Measurements from ENCODE around the gene EFHD2.
"Not testable (repeated sequence)": the region's sequence is repeated elsewhere in the genome, so short reads cannot be mapped to it uniquely, and the experiment has no call there.

Gene EFHD2

DNA sequence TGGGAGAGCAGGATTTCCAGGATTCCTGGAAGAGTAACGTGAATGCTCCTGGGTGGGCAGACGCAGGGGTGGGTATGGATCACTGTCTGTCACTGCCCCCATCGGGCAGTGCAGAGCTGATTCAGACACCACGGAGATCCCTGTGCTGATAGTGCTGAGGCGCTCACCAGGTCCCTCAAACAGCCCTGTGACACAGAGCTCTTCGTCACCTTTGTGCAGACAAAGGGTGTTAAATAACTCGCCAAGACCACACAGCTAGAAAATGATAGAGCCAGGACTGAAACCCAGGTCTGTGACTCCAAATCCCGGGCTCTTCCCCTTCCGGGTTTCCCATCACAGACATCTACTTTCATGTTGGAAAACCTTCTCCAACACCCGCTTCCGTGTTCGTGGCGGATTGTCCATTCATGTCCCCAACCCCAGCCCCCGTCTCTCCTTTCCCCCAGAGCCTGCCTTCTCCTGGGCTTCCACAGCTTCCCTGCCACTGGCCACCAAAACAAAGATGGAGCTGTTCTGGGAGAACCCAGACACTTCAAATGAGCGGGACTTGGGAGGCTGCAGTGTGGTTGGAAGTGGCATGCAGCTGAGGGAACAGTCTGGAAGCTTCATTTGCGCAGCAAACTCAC, 2.6 kb downstream of the EFHD2 start:
- DNase-seq (ENCODE audit: low read depth in 2 of 2), result peak; percentile 38 to 41

- DNase-seq (ENCODE audit: low read depth in 2 of 2), result no peak
Observed at GRCh38 chr1:15412843-15413242, 3.2 kb downstream of the EFHD2 start.

DNA sequence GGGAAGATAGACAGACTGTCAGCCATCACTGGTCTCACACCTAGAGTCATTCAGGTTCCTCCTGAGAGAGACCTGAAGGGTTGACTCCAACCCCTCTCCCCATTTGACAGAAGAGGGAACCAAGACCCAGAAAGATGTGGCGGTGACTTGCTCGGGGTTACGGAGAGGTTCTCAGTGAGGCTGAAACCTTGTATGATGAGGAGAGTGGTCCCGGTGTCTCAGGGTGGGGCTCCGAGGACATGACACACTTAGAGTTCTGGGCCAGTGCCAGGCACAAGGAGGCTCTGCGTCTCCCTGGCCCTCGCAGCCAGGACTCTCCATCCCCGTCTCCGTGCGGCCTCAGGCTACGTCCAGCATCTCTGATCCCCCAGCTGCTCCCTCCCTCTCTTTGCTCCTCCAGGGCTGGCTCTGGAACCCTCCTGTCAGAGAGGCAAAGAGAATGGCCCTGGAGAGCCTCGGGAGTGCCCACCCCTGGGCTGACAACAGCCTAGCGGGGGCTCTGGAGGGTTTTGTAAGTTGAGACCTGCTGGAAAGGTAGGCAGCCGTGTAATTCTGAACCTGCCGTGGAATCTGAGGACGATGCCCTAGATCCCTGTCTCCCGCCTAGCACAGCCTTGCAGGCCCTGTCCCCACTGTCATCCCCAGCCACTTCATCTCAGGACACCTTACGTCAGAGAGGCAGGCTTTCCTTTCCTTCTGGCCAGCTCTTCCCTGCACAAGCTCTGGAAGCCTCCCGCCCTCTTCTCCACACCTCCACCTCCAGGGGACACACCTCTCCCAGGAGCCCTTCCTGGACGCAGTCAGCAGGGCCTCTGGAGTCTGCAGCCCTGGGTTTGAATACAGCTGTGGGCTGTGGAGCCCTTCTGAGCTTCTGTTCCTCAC, 4.1 kb downstream of the EFHD2 start:
- DNase-seq (ENCODE audit: low read depth in 2 of 2), result no peak

DNA sequence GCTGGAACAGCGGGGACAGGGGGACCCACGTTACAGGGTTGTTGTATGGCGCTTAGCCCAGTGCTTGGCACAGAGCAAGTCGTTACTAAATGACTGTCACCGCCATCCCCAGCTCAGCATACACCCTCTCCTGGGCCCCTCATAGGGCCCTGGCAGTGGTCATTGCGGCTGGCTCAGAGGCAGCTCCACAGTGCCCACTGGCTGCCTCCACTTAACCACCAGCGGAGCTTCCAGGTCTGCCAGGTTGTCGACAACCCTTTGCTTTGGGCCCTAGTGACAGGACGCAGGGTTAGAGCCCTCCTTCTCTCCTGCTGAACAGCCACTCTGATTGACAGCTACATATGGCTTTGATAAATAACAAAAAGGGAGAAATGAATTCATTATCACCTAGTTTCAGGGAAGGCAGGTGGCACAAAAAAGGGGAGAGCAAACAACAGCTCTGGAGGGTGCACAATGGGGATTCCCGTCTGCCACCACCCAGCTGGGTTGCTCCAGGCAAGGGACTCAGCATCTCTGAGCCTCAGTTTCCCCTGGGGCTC, 4.8 kb downstream of the EFHD2 start:
- no peak for DNase-seq (ENCODE audit: low read depth in 2 of 2)

- DNase-seq (ENCODE audit: low read depth in 2 of 2), result peak in 1 of 2 donors; percentile 45
Observed at GRCh38 chr1:15417059-15417934, 7.6 kb downstream of the EFHD2 start.

DNA sequence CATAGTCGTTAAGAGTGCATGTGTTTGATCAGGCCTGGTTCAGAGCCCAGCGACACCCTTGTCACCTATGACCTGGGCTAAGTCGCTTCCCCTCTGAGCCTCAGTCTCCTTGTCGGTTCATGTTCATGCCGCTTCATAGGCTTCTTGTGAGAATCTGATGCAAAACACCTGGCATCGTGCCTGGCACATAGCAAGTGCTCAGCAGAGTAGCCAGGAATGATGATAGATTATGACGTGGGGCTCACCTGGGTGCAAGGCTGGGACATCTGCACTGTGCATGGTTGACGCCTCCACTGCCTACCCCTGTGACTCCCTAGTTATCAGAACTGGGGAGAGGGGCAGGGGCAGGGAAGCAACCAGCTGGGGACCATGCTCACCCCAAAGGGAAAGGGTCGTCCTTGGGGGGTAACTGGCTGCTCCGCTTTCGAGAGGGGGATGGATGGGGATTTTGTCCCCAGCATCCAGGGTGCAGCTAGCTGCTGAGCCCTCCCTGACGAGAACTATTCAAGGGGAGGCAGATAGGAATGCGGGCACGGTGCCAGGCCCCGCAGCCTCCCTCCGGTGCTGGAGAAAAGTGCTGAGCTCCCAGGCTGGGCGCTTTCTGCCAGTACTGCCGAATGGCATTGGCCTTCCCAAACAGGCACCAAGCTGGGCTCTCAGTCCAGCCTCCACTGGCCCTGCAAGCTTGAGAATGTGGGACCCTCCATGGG, 9.3 kb downstream of the EFHD2 start:
- DNase-seq (ENCODE audit: low read depth in 2 of 2), result no peak

DNA sequence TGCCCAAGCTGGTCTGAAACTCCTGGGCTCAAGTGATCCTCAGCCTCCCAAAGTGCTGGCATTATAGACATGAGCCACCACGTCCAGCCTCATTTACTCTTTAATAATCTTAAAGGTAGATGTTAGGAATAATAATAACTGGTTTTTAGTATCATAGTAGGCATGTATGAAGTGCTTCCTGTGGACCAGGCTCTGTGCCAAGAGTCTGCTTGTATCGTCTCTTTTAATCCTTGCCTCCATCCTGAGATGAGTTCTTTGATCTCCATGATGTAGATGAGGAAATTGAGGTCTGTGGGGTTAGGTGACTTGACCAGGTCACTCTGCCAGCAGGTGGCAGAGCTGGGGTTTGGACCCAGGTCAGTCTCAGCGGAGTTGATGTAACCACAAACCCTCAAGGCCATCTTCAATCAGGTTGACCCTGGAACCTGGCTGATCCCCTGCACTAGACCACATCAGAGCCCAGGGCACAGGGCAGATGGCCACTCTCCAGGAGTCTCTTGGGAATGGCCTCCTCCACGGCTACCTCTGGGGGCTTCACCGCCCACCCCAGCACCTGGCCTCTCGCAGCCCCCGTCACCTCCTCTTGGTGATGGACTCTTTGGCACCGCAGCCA, 11.3 kb downstream of the EFHD2 start:
- DNase-seq (ENCODE audit: low read depth in 2 of 2), result no peak

GRCh38 chr1:15422871-15423270, 13.2 kb downstream of the EFHD2 start:
- DNase-seq (ENCODE audit: low read depth in 2 of 2), result no peak

- no peak for DNase-seq (ENCODE audit: low read depth in 2 of 2)
Observed at GRCh38 chr1:15423355-15424077, 13.8 kb downstream of the EFHD2 start.

GRCh38 chr1:15424146-15424667, 14.5 kb downstream of the EFHD2 start:
- no peak for DNase-seq (ENCODE audit: low read depth in 2 of 2)

DNA sequence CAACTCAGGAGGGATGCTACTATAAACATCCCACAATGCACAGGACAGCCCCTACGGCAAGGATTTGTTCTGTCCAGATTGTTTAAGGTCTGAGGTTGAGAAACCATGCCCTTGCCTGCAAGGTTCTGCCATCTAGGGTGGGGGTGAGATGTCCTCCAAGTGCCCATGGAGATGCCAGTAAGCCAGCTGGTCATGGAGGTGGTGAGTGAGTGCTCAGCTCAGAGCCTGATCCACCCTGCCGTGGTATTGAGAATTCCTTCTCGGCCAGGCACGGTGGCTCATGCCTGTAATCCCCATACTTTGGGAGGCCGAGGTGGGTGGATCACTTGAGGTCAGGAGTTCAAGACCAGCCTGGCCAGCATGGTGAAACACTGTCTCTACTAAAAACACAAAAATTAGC, 15.3 kb downstream of the EFHD2 start:
- no peak for DNase-seq (ENCODE audit: low read depth in 2 of 2)

- DNase-seq (ENCODE audit: low read depth in 2 of 2), result no peak
Observed at GRCh38 chr1:15425521-15425920, 15.8 kb downstream of the EFHD2 start.

DNA sequence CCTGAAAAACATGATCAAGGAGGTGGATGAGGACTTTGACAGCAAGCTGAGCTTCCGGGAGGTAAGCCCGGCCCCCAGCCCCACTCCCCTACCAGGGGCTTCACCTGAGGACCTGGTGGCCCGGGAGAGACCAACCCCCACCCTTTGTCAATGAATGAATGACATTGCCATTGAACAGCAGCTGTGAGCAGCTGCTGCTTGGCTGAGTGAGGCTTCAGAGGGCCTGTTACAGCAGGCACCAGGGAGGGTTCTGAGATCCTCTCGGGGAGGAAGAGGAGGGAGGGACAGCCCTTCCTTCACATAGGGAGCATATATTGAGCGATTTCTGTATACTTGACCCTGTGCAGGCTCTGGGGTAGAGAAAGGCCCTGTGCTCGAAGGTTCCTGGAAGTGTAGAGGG, 16.3 kb downstream of the EFHD2 start:
- no peak for DNase-seq (ENCODE audit: low read depth in 2 of 2)

GRCh38 chr1:15426492-15427279, 17.0 kb downstream of the EFHD2 start:
- DNase-seq (ENCODE audit: low read depth in 2 of 2), result no peak

GRCh38 chr1:15427280-15427666, 17.6 kb downstream of the EFHD2 start:
- DNase-seq (ENCODE audit: low read depth in 2 of 2), result no peak

DNA sequence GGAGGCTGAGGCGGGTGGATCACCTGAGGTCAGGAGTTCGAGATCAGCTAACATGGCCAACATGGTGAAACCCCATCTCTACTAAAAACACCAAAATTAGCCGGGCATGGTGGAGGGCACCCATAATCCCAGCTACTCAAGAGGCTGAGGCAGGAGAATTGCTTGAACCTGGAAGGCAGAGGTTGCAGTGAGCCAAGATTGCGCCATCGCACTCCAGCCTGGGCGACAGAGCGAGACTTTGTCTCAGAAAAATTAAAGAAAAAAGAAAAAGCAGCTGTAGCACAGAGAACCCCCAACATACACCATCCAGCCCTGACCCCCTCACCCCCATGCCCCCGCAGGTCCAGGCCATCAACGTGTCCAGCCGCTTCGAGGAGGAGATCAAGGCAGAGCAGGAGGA, 18.6 kb downstream of the EFHD2 start:
- DNase-seq (ENCODE audit: low read depth in 2 of 2), result not testable (repeated sequence)

DNA sequence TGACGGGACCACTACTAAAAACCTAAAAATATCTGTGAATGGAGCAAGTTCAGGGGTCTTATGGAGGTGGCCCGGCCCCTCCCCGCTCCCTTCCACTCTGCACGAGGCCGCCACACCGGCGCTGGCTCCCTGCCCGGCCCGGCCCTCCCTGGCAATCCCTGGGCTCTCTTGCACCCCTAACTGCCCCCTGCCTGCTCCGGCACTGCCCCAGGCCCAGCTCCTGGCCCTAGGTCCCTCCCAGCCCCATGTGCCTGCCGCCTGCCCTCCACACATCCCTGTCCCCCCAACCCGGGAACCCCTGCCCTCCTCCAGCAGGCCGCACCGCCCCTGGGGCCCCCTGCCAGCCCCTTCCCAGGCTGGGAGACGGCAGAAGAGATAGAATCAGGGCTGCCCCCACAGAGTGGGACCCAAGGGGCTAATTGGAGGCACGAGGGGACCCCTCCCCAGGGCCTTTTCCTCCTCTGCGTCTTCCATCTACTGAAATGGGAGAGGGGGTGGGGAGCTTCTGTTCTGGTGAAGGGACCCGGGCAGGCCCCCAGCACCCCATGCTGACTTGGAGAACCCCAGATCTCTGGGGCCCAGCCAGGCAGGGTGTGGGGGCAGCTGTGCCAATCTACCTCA, 19.2 kb downstream of the EFHD2 start:
- no peak for DNase-seq (ENCODE audit: low read depth in 2 of 2)

GRCh38 chr1:15429701-15430149, 20.0 kb downstream of the EFHD2 start:
- DNase-seq (ENCODE audit: low read depth in 2 of 2), result no peak

All from stimulated activated CD4-positive, alpha-beta T cell treated with anti-CD3 and anti-CD28 coated beads, Interleukin-4, amount 100 ng/mL, for 48 hours (primary cell).